BLaER1 (cell line): Measurements from ENCODE around the gene PANX1.
A peak's percentile ranks its signal among the peaks of the same experiment; 100 is the strongest.

Experiments used
- H3K27ac ChIP-seq: shearing (Covaris generic); formaldehyde crosslinking; 2 replicates; pipeline ENCODE4 v1.8.1; 2022
- H3K27me3 ChIP-seq: shearing (Covaris generic); formaldehyde crosslinking; 2 replicates; pipeline ENCODE4 v1.8.1; 2022
- H3K36me3 ChIP-seq: shearing (Covaris generic); formaldehyde crosslinking; 2 replicates; pipeline ENCODE4 v1.8.1; 2022
- H3K4me1 ChIP-seq: shearing (Covaris generic); formaldehyde crosslinking; 2 replicates; pipeline ENCODE4 v1.8.1; 2022
- H3K4me2 ChIP-seq: shearing (Covaris generic); formaldehyde crosslinking; 2 replicates; pipeline ENCODE4 v1.8.1; 2022
- H3K4me3 ChIP-seq: shearing (Covaris generic); formaldehyde crosslinking; 2 replicates; pipeline ENCODE4 v1.8.1; 2022
- H3K9ac ChIP-seq: shearing (Covaris generic); formaldehyde crosslinking; 2 replicates; pipeline ENCODE4 v1.8.1; 2022
- H3K9me3 ChIP-seq: shearing (Covaris generic); formaldehyde crosslinking; 2 replicates; pipeline ENCODE4 v1.8.1; 2022
- H4K20me1 ChIP-seq: shearing (Covaris generic); formaldehyde crosslinking; 2 replicates; pipeline ENCODE4 v1.8.1; 2022
- Cebpa-rat ChIP-seq: shearing (Covaris generic); IDR thresholded peaks from 2 replicates; pipeline ENCODE4 v1.8.1; 2022

Gene PANX1

DNA sequence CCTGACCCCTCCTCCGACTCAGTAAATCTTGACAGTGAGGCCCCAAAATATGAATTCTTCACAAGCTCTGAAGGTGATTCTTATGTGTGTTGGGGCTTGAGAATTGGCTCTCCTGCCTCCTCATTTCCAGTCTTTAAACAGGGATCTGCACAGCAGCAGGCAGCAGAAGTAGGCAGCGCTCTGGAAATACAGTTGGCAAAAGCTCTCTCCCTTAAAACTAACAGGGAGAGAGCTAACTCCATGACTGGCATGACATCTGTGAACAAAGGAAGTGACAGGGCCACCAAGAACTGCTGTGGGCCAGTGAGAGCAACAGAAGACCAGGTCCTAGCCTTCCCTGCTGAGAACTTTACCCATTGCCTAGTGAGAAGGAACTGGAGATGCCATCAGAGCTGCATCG, 70.1 kb downstream of the PANX1 start:
- H4K20me1 ChIP-seq = no peaks in the 10 kb centered on the region
- H3K36me3 ChIP-seq = no peaks in the 10 kb centered on the region
- H3K27ac ChIP-seq = no peak overlapping the region
- no peaks in the 10 kb centered on the region for H3K27me3 ChIP-seq
- H3K4me3 ChIP-seq = no peak overlapping the region
- H3K4me2 ChIP-seq = no peak overlapping the region
- no peak for TF ChIP-seq Cebpa-rat
- H3K9me3 ChIP-seq = no peaks in the 10 kb centered on the region
- peaks cover 6% of the 10 kb centered on the region; the same call in 1 of the 2 replicates for H3K4me1 ChIP-seq
- no peak overlapping the region for H3K9ac ChIP-seq

DNA sequence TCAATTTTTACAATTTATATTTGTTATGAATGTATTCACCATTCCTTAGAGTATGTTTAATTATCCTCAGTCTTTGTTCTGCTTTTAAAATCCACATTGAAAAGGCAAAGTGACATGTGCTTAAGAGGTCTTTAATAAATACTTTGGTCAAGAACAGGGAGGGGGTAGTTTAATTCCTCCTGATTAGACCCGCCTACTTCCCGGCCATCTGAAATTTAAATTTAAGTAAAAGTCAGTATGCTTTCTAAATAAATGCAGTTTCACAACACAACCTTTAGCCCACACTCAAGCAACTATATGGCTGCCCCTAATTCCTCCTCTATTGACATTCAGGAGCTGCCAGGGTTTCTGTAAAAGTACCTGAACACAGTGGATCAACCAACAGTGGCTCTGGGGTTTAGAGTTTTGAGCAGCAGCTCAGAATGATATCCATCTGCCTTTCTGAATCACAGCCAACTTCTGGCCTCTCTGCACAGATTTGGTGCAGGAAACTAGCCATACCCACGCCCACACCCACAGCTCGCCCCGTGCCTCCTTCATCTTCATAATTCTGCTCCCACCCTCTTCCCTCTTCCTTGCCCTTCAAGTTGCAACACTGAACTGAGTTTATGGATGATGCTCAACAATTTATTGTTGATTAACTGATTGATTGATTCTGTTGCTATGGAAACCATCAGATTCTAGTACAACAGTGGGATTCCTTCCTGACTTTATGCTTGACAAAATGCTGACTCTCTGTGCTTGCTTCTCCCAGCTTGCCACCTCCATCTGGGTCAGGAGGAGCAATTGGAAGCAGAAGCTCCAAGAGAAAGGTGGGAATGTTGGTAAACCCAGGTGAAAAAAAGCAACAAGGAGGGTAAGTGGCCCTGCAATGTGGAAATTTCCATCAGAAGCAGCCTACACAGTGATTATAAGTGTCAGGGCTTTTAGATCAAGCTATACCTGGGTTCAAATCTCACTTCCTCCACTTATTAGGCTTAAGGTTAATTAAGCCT, 70.8 kb downstream of the PANX1 start:
- Histone ChIP-seq H3K4me2 (no peak overlapping the region), H3K9me3 (no peaks in the 10 kb centered on the region), H3K36me3 (no peaks in the 10 kb centered on the region), H3K9ac (no peak overlapping the region), H3K27ac (no peak overlapping the region), H3K4me3 (no peak overlapping the region), H4K20me1 (no peaks in the 10 kb centered on the region), H3K4me1 (peaks cover 6% of the 10 kb centered on the region; the same call in 1 of the 2 replicates), H3K27me3 (no peaks in the 10 kb centered on the region)
- TF ChIP-seq Cebpa-rat = no peak

DNA sequence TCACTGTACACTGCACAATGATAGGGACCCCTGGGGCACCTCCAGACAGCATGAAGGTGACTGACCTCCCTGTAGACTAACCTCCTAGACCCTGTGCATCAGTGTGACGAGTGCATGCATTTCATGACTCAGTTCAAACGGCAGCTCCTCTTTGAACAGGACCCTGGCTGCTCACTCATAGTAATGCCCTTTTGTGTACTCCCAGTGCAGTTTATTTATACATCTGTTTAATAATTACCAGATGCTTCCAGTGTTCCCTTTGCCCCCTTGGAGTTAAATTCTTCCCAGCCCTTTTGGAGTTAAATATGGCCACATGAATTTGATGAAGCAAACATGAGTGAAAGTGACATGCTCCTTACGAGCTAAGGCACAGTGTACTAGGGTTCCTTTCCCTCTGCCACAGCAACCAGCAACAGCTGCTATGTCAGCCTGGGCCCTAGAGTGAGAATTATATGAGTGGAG, 72.4 kb downstream of the PANX1 start:
- Histone ChIP-seq H3K4me3 (no peak overlapping the region), H3K27me3 (no peaks in the 10 kb centered on the region), H3K27ac (no peak overlapping the region), H3K4me2 (peak overlapping the region; percentile 22; the same call in 1 of the 2 replicates), H3K4me1 (peaks cover 6% of the 10 kb centered on the region; the same call in 1 of the 2 replicates), H3K9ac (no peak overlapping the region), H3K36me3 (no peaks in the 10 kb centered on the region), H3K9me3 (no peaks in the 10 kb centered on the region), H4K20me1 (no peaks in the 10 kb centered on the region)
- no peak for TF ChIP-seq Cebpa-rat

DNA sequence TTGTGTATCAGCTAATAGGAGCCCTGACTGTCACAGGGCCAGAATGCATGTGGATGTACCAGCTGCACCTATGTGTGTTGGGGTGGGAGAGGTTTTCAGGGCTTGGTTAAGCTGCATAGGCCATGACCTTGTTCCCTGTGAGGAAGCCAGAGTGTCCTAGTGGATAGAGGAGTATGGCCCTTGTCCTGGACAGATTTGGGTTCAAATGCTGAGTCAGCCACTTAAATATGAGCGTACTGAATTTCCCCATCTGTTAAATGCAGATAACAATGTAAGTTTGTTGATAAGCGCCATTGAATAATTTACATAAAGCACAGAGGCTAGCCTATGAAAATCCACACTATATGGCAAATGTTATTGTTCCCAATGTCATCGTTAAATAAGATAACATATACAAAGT, 74.4 kb downstream of the PANX1 start:
- Histone ChIP-seq H3K9ac (no peak overlapping the region), H3K4me3 (no peak overlapping the region), H3K9me3 (no peaks in the 10 kb centered on the region), H3K4me2 (no peak overlapping the region), H3K4me1 (peaks cover 6% of the 10 kb centered on the region; the same call in 1 of the 2 replicates), H3K27me3 (no peaks in the 10 kb centered on the region), H4K20me1 (no peaks in the 10 kb centered on the region), H3K27ac (no peak overlapping the region), H3K36me3 (no peaks in the 10 kb centered on the region)
- TF ChIP-seq Cebpa-rat = no peak

DNA sequence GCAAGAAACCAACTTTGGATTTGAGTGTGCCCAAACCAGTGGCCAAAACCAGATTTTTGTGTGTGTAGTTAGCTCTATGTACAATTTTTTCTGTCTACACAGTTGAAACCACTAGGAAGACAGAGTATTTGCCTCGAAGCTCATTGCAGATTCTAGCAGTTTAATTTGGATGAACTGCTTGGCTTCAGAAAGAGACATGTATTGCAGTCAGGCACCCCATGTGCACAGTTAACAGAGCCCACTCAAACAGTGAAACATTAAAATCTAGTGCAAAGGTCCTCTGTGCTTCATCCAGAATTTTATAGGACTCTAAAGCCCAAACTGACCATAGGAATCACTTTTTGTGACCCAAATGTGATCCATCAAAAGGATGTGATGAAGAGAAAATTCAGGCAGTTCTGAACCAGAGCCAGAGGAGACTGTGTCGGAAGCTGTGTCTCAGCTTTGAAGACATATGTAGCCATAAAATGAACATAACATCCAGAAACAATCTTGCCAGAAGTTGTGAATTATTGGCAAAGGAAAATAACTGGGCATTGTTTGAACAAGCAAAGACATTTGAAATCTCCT, 82.7 kb downstream of the PANX1 start:
- Histone ChIP-seq H3K36me3 (no peaks in the 10 kb centered on the region), H3K9me3 (peaks cover 3% of the 10 kb centered on the region; the same call in 1 of the 2 replicates), H3K9ac (no peak overlapping the region), H3K27me3 (no peaks in the 10 kb centered on the region), H3K4me3 (no peak overlapping the region), H4K20me1 (no peaks in the 10 kb centered on the region), H3K4me1 (no peaks in the 10 kb centered on the region), H3K27ac (no peak overlapping the region), H3K4me2 (no peak overlapping the region)
- no peak for TF ChIP-seq Cebpa-rat

DNA sequence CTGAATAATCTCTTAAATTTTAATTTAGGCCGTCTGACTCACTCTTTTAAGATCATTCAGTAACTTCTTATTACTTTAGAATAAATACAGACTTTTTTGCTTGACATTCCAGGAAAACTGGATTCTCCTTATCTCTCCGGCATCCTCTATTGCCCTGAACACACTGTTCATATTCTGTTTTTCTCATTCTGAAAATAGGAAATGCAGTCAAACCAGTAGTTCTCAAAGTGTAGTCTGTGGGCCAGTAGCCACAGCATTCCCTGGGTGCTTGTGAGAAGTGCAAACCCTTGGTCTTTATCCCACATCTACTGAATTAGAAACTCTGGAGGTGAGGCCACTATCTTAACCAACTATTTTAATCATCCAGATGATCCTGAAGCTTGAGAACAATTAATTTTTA, 84.3 kb downstream of the PANX1 start:
- H4K20me1 ChIP-seq = no peaks in the 10 kb centered on the region
- no peak overlapping the region for H3K4me3 ChIP-seq
- H3K9me3 ChIP-seq = peaks cover 15% of the 10 kb centered on the region
- no peak overlapping the region for H3K4me2 ChIP-seq
- no peaks in the 10 kb centered on the region for H3K36me3 ChIP-seq
- H3K9ac ChIP-seq = no peak overlapping the region
- TF ChIP-seq Cebpa-rat = no peak
- no peaks in the 10 kb centered on the region for H3K27me3 ChIP-seq
- H3K27ac ChIP-seq = no peak overlapping the region
- peaks cover 5% of the 10 kb centered on the region for H3K4me1 ChIP-seq

DNA sequence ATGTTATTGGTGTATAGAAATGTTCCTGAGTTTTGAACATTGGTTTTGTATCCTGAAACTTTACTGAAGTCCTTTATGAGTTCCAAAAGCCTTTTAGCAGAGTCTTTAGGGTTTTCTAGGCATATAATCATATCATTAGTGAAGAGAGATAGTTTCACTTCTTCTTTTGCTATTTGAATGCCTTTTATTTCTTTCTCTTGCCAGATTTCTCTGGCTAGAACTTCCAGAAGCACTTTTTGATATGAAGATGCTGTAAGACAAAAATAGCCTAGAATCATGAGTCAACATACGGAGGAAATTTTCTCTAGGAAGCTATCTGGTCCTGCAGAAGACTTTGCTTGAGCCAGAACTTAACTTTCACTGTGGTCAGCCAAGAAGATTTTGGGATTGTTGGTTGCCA, 89.1 kb downstream of the PANX1 start:
- Histone ChIP-seq H4K20me1 (no peaks in the 10 kb centered on the region), H3K9ac (no peak overlapping the region), H3K27me3 (no peaks in the 10 kb centered on the region), H3K9me3 (peaks cover 62% of the 10 kb centered on the region), H3K27ac (no peak overlapping the region), H3K4me2 (peak overlapping the region; percentile 17), H3K4me3 (no peak overlapping the region), H3K36me3 (peaks cover 6% of the 10 kb centered on the region; the same call in 1 of the 2 replicates), H3K4me1 (peaks cover 29% of the 10 kb centered on the region)
- no peak for TF ChIP-seq Cebpa-rat

DNA sequence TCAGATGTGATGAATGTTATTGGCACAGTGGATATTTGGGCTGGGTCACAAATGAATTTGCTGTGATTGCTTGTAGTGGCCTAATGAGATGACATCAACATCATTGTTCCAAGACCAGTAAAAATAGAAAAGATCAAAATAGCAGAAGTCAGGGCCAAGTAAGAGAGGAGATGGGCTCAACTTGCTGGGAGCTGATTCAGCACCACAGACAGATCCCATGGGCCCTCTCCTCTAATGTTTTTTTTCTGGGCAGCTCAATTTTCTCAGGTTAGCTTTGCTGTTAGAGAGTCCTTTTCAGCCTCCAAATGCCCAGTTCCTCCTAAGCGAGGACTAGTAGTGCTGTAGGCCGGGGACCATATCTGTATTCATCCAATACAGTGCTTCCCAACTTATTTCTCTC, 89.7 kb downstream of the PANX1 start:
- Histone ChIP-seq H4K20me1 (no peaks in the 10 kb centered on the region), H3K27me3 (no peaks in the 10 kb centered on the region), H3K36me3 (peaks cover 6% of the 10 kb centered on the region; the same call in 1 of the 2 replicates), H3K4me2 (peak overlapping the region; percentile 17), H3K4me3 (peak overlapping the region; percentile 4; the same call in 1 of the 2 replicates), H3K4me1 (peaks cover 35% of the 10 kb centered on the region), H3K9ac (no peak overlapping the region), H3K9me3 (peaks cover 67% of the 10 kb centered on the region), H3K27ac (no peak overlapping the region)
- no peak for TF ChIP-seq Cebpa-rat

DNA sequence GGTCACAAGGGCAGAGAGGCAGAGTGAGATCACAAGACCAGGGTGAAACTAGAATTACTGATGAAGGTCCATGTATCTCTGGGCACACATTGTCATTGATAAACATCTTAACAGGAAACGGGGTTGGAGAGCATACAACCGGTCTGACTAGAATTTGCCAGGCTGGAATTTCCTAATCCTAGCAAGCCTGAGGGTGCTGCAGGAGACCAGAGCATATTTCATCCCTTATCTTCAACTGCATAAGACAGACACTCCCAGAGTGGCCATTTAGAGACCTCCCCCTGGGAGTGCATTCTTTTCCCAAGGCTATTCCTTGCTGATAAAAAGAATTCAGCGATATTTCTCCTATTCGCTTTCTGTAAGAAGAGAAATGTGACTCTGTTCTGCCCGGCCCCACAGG, 91.1 kb downstream of the PANX1 start:
- H3K9me3 ChIP-seq = peaks cover 69% of the 10 kb centered on the region
- no peaks in the 10 kb centered on the region for H4K20me1 ChIP-seq
- no peaks in the 10 kb centered on the region for H3K27me3 ChIP-seq
- peak overlapping the region; percentile 11; the same call in 1 of the 2 replicates for H3K4me3 ChIP-seq
- H3K4me2 ChIP-seq = no peak overlapping the region
- peaks cover 6% of the 10 kb centered on the region; the same call in 1 of the 2 replicates for H3K36me3 ChIP-seq
- no peak overlapping the region for H3K27ac ChIP-seq
- H3K9ac ChIP-seq = no peak overlapping the region
- H3K4me1 ChIP-seq = peaks cover 49% of the 10 kb centered on the region
- no peak for TF ChIP-seq Cebpa-rat

DNA sequence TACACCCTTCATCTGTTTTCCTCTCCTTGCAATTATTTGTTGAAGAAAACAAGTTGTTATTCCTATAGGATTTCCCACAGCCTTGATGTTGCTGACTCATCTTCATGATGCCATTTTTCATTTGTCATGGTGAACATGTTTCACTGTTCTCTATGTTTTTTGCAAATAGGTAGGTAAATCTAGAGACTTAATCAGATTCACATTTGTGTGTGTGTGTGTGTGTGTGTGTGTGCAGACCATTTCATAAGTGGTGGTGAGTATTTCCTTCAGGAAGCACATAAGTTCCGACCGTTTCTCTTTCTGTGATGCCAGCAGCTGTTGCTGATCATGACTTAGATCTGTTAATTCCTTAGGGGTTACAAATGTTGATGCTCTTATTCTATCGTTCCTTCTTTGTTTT, 95.4 kb downstream of the PANX1 start:
- Histone ChIP-seq H3K9ac (no peak overlapping the region), H3K9me3 (peaks cover 44% of the 10 kb centered on the region), H3K4me1 (peaks cover 69% of the 10 kb centered on the region), H4K20me1 (no peaks in the 10 kb centered on the region), H3K4me3 (no peak overlapping the region), H3K27me3 (no peaks in the 10 kb centered on the region), H3K36me3 (peaks cover 2% of the 10 kb centered on the region; the same call in 1 of the 2 replicates), H3K4me2 (peak overlapping the region; percentile 82), H3K27ac (peak overlapping the region; percentile 94)
- no peak for TF ChIP-seq Cebpa-rat
